GM18870 (cell line): ENCODE data around the gene C2.
"Not testable (repeated sequence)": the region's sequence is repeated elsewhere in the genome, so short reads cannot be mapped to it uniquely, and the experiment has no call there.

Experiments
- ATAC-seq: cut with Tn5 transposase; IDR thresholded peaks from one replicate; pipeline ENCODE4 v1.9.1; 2021; ENCODE audit warnings: moderate library complexity; ENCODE audit not compliant: unreplicated experiment

C2 gene

GRCh38 chr6:31920811-31921210 is 6.7 kb upstream of the C2 start:
- no peak for ATAC-seq

- no peak for ATAC-seq
Observed at GRCh38 chr6:31922942-31923341, 4.6 kb upstream of the C2 start.

GRCh38 chr6:31927863-31928671 is 550 bp downstream of the C2 start:
- ATAC-seq, result no peak

GRCh38 chr6:31928672-31928939 is 1.1 kb downstream of the C2 start:
- ATAC-seq, result no peak

- no peak for ATAC-seq
Observed at GRCh38 chr6:31930962-31931361, 3.4 kb downstream of the C2 start.

GRCh38 chr6:31932137-31932536 is 4.6 kb downstream of the C2 start:
- ATAC-seq, result not testable (repeated sequence)

GRCh38 chr6:31933537-31933936 is 6.0 kb downstream of the C2 start:
- ATAC-seq, result no peak

GRCh38 chr6:31935021-31935420 is 7.5 kb downstream of the C2 start:
- no peak for ATAC-seq

- ATAC-seq, result no peak
Observed at GRCh38 chr6:31935823-31936222, 8.3 kb downstream of the C2 start.

- no peak for ATAC-seq
Observed at GRCh38 chr6:31940256-31940664, 12.7 kb downstream of the C2 start.

GRCh38 chr6:31943742-31944141 is 16.2 kb downstream of the C2 start:
- ATAC-seq, result no peak

- no peak for ATAC-seq
Observed at GRCh38 chr6:31945154-31945506, 17.6 kb downstream of the C2 start.

- no peak for ATAC-seq
Observed at GRCh38 chr6:31945507-31946369, 18.2 kb downstream of the C2 start, which contains the start of gene CFB. CFB (plus strand) TSS chr6:31946095; CDS start chr6:31946222, 127 bp downstream.

GRCh38 chr6:31946370-31946885 is 18.9 kb downstream of the C2 start:
- no peak for ATAC-seq

GRCh38 chr6:31947070-31947675 is 19.7 kb downstream of the C2 start:
- ATAC-seq, result no peak

GRCh38 chr6:31947864-31948263 is 20.3 kb downstream of the C2 start:
- ATAC-seq, result no peak

GRCh38 chr6:31948306-31948705 is 20.8 kb downstream of the C2 start:
- no peak for ATAC-seq

GRCh38 chr6:31948753-31949413 is 21.4 kb downstream of the C2 start:
- no peak for ATAC-seq

- ATAC-seq, result no peak
Observed at GRCh38 chr6:31949926-31950548, 22.5 kb downstream of the C2 start.

- no peak for ATAC-seq
Observed at GRCh38 chr6:31952140-31952805, 24.8 kb downstream of the C2 start.
